MCF 10A (cell line): Measurements from ENCODE around the gene CAMTA1. TPM values are rescaled to one million over a fixed set of nuclear protein-coding genes. Genes with fewer than 3 reads are reported as not detected.

Source experiments
- BruUV-seq: library from RNA; stranded (reverse); fragments of 400-500 nt; replicated peaks from 2 replicates; lab custom pipeline; 2021; lab: Mats Ljungman, UMichigan
- CTCF ChIA-PET: fragments of 300-600 bp; sonication (Branson Sonifier 250); formaldehyde crosslinking; extraction: SDS; loops from one replicate; lab custom pipeline; 2021; ENCODE audit warnings: antibody characterized with exemption, inconsistent platforms; lab: Yijun Ruan, JAX
- POLR2A ChIA-PET: fragments of 300-600, 350-650 bp; sonication (Branson Sonifier 250); formaldehyde crosslinking; extraction: SDS; loops from one replicate; lab custom pipeline; 2020; ENCODE audit warnings: antibody characterized with exemption, inconsistent platforms; lab: Yijun Ruan, JAX
- DNase-seq: peaks from one replicate; pipeline ENCODE4 v3.0.0-alpha.2; 2018; ENCODE audit not compliant: unreplicated experiment
- H3K27ac Mint-ChIP-seq: one replicate; pipeline ENCODE4 v1.8.0; 2022; ENCODE audit warnings: mild to moderate bottlenecking, low read depth, mixed read lengths; ENCODE audit not compliant: unreplicated experiment
- H3K27me3 Mint-ChIP-seq: one replicate; pipeline ENCODE4 v1.8.0; 2022; ENCODE audit warnings: mixed read lengths; ENCODE audit not compliant: insufficient read depth, unreplicated experiment
- H3K36me3 Mint-ChIP-seq: one replicate; pipeline ENCODE4 v1.8.0; 2022; ENCODE audit warnings: mild to moderate bottlenecking, moderate library complexity, mixed read lengths; ENCODE audit not compliant: insufficient read depth, unreplicated experiment
- H3K4me1 Mint-ChIP-seq: one replicate; pipeline ENCODE4 v1.8.0; 2022; ENCODE audit warnings: mixed read lengths; ENCODE audit not compliant: insufficient read depth, unreplicated experiment
- H3K4me3 Mint-ChIP-seq: one replicate; pipeline ENCODE4 v1.8.0; 2022; ENCODE audit warnings: mild to moderate bottlenecking, moderate library complexity, mixed read lengths; ENCODE audit not compliant: unreplicated experiment
- H3K9me3 Mint-ChIP-seq: one replicate; pipeline ENCODE4 v1.8.0; 2022; ENCODE audit warnings: mixed read lengths; ENCODE audit not compliant: unreplicated experiment
- intact Hi-C: fragments of 100-400 bp; cut with micrococcal nuclease; formaldehyde crosslinking; loops from 2 replicates; pipeline ENCODE4 v1.14.1; 2022
- total RNA-seq: library from RNA; stranded (reverse); gene quantifications from 2 replicates; pipeline ENCODE4 v1.2.3, GENCODE V29; 2022
- TF ChIP-seq, protein P1 (sequence below): fragments of 200-600 bp; IDR thresholded peaks from one replicate; pipeline ENCODE4 v1.8.0; 2022; ENCODE audit warnings: antibody characterized with exemption, mild to moderate bottlenecking; ENCODE audit not compliant: unreplicated experiment

CAMTA1 gene
- total RNA-seq, 1 experiment from 2014 or later, result 74.1 TPM

DNA sequence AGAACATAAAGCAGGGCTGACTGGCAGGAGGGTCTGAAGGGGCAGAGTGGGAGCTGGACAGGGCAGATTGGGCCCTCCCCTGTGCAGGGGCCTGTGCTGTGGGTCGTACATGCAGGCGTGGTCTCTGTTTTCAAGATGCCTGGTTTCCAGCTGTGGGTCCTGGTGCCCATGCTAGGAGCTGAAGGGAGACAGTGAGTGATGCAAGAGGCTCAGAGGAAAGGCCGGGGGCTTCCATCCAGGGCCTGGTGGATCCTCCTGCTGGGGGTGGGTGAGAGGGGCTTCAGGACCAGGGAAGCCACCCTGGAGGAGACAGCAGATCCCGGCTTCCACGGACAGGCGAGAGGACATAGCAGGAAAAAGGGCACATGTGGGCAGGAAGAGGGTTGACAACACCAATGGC, 636.8 kb downstream of the CAMTA1 start:
- Mint-ChIP-seq H3K4me3 (no peak overlapping the region), H3K27ac (no peak overlapping the region), H3K4me1 (no peaks in the 10 kb centered on the region), H3K27me3 (no peaks in the 10 kb centered on the region), H3K36me3 (no peaks in the 10 kb centered on the region), H3K9me3 (peaks cover 7% of the 10 kb centered on the region)
- TF ChIP-seq, protein P1, sequence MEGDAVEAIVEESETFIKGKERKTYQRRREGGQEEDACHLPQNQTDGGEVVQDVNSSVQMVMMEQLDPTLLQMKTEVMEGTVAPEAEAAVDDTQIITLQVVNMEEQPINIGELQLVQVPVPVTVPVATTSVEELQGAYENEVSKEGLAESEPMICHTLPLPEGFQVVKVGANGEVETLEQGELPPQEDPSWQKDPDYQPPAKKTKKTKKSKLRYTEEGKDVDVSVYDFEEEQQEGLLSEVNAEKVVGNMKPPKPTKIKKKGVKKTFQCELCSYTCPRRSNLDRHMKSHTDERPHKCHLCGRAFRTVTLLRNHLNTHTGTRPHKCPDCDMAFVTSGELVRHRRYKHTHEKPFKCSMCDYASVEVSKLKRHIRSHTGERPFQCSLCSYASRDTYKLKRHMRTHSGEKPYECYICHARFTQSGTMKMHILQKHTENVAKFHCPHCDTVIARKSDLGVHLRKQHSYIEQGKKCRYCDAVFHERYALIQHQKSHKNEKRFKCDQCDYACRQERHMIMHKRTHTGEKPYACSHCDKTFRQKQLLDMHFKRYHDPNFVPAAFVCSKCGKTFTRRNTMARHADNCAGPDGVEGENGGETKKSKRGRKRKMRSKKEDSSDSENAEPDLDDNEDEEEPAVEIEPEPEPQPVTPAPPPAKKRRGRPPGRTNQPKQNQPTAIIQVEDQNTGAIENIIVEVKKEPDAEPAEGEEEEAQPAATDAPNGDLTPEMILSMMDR, result no peak
- DNase-seq, result no peak
- intact Hi-C loops, result no loop called here
- ChIA-PET CTCF (no interaction called here), POLR2A (no interaction called here)
- no TSS peak for BruUV-seq

DNA sequence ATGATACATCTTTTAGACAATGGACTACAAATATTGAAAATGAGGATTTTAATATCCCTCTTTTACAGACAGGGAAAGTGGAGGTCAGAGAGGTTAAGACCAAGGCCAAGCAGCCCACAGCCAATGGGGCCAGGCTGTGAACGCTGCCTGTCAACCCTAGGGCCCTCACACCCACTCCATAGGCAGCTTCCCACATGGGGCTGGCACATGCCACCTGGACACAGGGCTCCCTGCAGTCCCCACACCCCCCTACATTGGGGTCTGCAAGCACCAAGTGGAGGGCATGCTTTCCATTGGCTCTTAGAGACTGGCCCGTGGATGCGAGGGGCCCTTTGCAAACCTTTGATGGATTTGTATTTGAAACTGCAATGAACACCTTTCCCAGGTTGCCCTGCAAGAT, 637.3 kb downstream of the CAMTA1 start:
- Mint-ChIP-seq H3K36me3 (no peaks in the 10 kb centered on the region), H3K27ac (no peak overlapping the region), H3K9me3 (peaks cover 7% of the 10 kb centered on the region), H3K4me1 (no peaks in the 10 kb centered on the region), H3K27me3 (no peaks in the 10 kb centered on the region), H3K4me3 (no peak overlapping the region)
- ChIA-PET POLR2A (no interaction called here), CTCF (no interaction called here)
- TF ChIP-seq, protein P1, result no peak
- no peak for DNase-seq
- no TSS peak for BruUV-seq
- intact Hi-C loops, result no loop called here

DNA sequence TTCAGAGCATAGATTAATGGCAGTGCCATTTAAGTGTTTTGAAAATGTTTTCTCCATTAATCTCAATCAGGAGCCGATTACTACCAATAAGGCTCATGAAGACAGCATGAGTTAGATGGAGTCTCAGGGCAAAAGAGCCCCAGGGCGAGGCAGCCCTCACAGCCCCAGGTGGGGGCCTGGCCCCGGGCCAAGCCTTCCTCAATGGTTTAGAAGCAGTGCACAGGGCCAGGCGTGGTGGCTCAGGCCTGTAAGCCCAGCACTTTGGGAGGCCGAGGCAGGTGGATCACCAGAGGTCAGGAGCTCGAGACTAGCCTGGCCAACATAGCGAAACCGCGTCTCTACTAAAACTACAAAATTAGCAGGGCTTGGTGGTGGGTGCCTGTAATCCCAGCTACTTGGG, 637.7 kb downstream of the CAMTA1 start:
- CTCF ChIA-PET, result no interaction called here
- TF ChIP-seq, protein P1, result no peak

DNA sequence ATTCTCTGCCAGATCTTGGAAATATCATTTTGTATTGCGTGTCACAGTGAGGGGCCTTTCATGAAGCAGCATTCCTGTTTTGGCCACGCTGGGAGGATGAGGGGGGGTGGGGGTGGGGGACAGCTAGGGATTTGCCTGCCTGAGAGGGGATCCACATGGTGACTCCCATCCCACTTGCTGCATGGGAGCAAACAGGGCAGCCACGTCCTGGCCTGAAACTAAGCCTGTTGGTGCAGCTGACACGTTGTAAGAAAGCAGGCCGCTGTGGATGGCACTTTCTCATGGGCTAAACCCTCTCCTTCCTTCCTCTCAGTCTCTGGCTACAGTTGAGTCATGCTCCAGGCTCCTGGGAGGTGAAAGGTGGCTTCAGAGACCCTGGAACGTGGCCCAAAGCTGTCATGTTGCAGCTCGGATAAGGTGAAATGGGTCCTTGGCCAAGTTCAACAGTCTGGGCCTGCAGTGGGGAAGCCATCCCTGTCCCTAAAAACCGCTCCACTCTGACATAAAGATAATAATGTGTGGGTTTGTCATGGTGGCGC, 639.2 kb downstream of the CAMTA1 start:
- POLR2A ChIA-PET, result no interaction called here
- Mint-ChIP-seq H3K27me3 (no peaks in the 10 kb centered on the region), H3K4me1 (no peaks in the 10 kb centered on the region), H3K36me3 (no peaks in the 10 kb centered on the region), H3K4me3 (no peak overlapping the region), H3K27ac (no peak overlapping the region), H3K9me3 (no peaks in the 10 kb centered on the region)
- TF ChIP-seq, protein P1, result no peak
- intact Hi-C loops, result no loop called here
- peak; percentile 21 for DNase-seq
- no TSS peak for BruUV-seq
- CTCF ChIA-PET, result no interaction called here

More for the DNA sequence above, 637.7 kb downstream of the CAMTA1 start:
- no peaks in the 10 kb centered on the region for H3K36me3 Mint-ChIP-seq
- H3K4me3 Mint-ChIP-seq, result no peak overlapping the region
- no TSS peak for BruUV-seq
- intact Hi-C loops, result no loop called here
- no peaks in the 10 kb centered on the region for H3K27me3 Mint-ChIP-seq
- H3K27ac Mint-ChIP-seq, result no peak overlapping the region
- POLR2A ChIA-PET, result interaction anchor here (0.6 kb wide), 1 partner anchor 147 kb away, joined by 4 read pairs; no protein-coding TSS in a partner anchor
- H3K4me1 Mint-ChIP-seq, result no peaks in the 10 kb centered on the region
- peaks cover 3% of the 10 kb centered on the region for H3K9me3 Mint-ChIP-seq
- DNase-seq, result no peak
